HG03103 (cell line): ENCODE data around the gene TSSC4.

ENCODE experiments used
- ATAC-seq: cut with Tn5 transposase; IDR thresholded peaks from one replicate; pipeline ENCODE4 v1.9.1; 2021; ENCODE audit warnings: low read depth; ENCODE audit not compliant: unreplicated experiment

Gene TSSC4

DNA sequence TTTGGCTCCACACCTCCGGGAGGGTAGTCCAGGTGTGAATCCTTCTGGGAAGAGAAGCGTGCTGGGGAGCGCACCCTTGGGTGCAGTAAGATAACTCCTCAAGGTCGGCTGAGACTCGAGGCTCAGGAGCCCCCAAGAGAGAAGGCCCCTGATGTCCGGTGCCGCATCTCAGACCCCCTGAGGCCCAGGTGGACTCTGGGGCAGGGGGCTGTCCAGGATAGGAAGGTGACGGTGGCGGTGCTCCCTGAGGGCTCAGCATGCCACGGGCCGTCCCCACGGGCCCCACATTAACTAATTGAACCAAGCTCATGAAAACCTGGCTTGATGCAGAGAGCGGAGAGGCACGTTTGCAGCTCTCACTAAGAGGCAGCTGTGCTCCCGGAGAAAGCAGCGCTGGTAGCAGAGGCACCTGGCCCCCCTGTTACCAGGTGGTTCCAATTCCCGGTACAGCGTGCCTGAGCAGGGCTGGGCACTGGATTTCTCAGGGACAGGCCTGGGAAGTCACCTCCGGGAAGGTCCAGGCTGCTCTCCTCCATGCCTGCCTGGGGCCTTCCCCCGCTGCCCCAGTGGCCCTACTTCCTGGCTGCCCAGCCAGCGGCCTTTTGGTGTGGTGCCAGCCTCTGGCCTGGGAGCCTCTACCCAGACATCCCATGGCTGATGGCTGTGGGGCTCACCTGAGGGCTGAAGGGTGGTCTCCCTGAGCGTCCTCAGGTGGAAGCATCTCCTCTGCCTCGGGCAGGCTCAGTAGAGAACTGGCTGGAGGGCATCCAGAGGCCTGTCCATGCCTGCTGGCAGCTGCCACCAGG, 45.4 kb downstream of the TSSC4 start:
- no peak for ATAC-seq

GRCh38 chr11:2446590-2447252, 46.2 kb downstream of the TSSC4 start:
- ATAC-seq, result no peak

GRCh38 chr11:2447253-2447950, 46.9 kb downstream of the TSSC4 start:
- no peak for ATAC-seq

- no peak for ATAC-seq
Observed at GRCh38 chr11:2447951-2448650, 47.6 kb downstream of the TSSC4 start.

GRCh38 chr11:2448661-2449547, 48.4 kb downstream of the TSSC4 start:
- no peak for ATAC-seq

DNA sequence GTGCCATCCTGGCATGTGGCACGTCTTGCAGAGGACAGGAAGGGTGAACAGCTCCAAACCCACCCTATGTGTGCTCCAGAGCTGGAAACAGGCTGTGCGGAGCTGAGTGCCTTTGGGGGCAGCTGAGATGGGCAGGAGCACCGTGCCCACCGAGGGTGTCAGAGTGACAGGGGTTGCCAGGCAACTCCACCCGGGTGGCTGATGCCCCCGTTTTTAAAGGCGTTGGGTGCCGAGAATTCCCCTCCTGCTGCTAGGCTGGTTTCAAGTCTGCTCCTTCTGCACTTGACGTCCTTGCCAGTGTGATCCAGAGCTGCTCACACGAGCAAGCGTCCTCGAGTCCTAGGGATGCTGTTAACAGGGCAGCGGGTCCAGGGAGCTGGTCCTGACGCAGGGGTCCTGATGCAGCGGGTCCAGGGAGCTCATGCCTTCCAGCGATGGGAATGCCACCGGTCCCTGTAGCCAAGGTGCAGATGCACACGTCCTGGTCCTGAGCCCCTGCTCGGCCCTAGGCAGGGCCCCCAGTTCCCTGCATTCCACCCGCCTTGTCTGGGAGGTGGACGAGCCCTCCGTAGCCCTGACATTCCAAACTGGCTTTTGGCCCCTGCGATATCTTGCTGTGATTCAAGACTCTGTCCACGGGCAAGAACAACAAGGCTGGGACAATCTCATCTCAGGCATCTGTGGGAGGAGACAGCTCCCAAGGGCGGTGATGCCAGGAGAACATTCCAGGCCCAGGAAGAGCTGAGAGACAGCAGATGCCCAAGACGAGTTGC, 49.2 kb downstream of the TSSC4 start:
- ATAC-seq, result no peak

- ATAC-seq, result no peak
Observed at GRCh38 chr11:2450321-2451041, 49.9 kb downstream of the TSSC4 start.

GRCh38 chr11:2451336-2451735, 50.8 kb downstream of the TSSC4 start:
- no peak for ATAC-seq

- no peak for ATAC-seq
Observed at GRCh38 chr11:2451916-2452315, 51.4 kb downstream of the TSSC4 start.

DNA sequence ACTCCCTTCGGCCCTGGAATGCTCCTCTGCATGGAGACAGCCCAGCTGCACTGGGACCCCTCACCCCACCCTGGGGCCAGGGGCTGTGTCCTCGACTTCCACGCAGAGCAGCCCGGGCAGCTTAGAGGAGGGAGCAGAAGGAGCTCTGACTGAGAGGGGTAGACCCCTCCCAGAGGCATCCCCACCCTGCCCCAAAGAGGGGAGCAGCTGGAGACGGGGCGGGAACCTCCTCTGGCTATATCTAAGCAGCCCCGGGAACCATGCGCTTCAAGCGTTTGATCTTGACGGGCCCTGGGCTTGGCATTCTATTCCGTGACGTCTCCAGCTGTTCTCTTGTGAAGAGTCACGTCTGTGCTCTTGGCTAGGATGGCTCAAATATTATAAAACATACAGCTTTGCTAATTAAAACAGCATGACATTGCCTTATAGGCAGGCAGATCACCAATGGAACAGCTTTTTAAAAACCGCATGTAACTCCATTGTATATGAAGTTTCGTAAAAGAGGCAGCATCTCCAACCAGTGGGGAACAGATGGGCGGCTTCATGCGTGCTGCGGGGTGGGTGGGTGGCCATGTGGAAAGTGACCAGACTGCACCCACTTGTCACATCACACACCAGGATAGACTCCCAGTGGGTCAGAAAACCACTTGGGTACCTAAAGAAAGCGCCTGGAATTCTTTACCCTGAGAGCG, 51.9 kb downstream of the TSSC4 start:
- ATAC-seq, result no peak

DNA sequence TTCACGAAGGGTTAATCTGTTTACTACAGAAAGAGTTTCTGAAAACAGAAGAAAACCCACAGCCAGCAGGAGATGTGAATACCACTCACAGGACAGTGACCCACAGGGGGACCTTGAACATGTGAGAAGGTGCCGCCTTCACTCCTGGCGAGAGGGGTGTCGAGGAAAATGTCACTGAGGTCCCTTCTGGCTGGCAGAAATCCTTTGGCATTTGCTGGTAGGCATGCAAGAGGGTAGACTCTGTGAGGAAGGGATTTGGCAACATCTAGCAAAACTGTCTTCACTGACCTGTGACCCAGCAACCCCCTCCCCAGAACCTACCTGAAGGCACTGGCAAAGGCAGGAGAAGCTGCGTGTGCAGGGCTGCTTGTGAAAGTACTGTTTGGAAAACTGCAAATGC, 52.9 kb downstream of the TSSC4 start:
- ATAC-seq, result no peak
